K562 (cell line): ENCODE results near the gene SH3BGR.

Experiments used
- ARHGAP35 ChIP-seq: fragments of 450-650 bp; IDR thresholded peaks from 2 replicates; pipeline ENCODE4 v1.6.1; 2018; ENCODE audit not compliant: partially characterized antibody
- BCLAF1 ChIP-seq, 2 experiments: fragments of 450-650 bp in 1 of 2; IDR thresholded peaks; 2 replicates each; pipeline ENCODE4 v1.6.1; 2011 to 2017; ENCODE audit warnings: low read depth in 2 of 2, antibody characterized with exemption in 1 of 2, borderline replicate concordance in 1 of 2, low read length in 1 of 2, mild to moderate bottlenecking in 1 of 2, mixed read lengths in 1 of 2; ENCODE audit not compliant: control insufficient read depth in 1 of 2
- BRCA1 ChIP-seq, 2 experiments: fragments of 450-650 bp in 1 of 2; sonication (generic) in 1 of 2; formaldehyde crosslinking in 1 of 2; IDR thresholded peaks; 2 replicates each; pipeline versions ENCODE4 v1.5.0 to v1.6.1; 2017 to 2020; ENCODE audit warnings: mild to moderate bottlenecking in 1 of 2, missing genetic modification reagents in 1 of 2
- CTCF ChIP-seq, 3 experiments: IDR thresholded peaks in 2 of 3; conservative IDR thresholded peaks in 1 of 3; 2 replicates each; pipeline ENCODE4 v1.5.1; 2011 to 2012; ENCODE audit warnings: low read length in 3 of 3, mild to moderate bottlenecking in 3 of 3, control low read depth in 2 of 3, improper control_type of control experiment in 1 of 3, inconsistent platforms in 1 of 3, low read depth in 1 of 3, mixed read lengths in 1 of 3, moderate library complexity in 1 of 3; ENCODE audit not compliant: insufficient read depth in 2 of 3
- DACH1 ChIP-seq: fragments of 450-650 bp; IDR thresholded peaks from 2 replicates; pipeline ENCODE4 v1.6.1; 2018; ENCODE audit not compliant: partially characterized antibody
- JUND ChIP-seq, 2 experiments: IDR thresholded peaks; 2 replicates in 1 of 2; 3 replicates in 1 of 2; pipeline ENCODE4 v1.6.1; 2011; ENCODE audit warnings: borderline replicate concordance in 2 of 2, low read depth in 2 of 2, low read length in 2 of 2, improper control_type of control experiment in 1 of 2, missing biosample characterization in 1 of 2, missing genetic modification characterization in 1 of 2, missing genetic modification reagents in 1 of 2
- NFE2L1 ChIP-seq: fragments of 450-650 bp; IDR thresholded peaks from 2 replicates; pipeline ENCODE4 v1.6.1; 2016; ENCODE audit warnings: missing genetic modification characterization, low read depth, mild to moderate bottlenecking, missing compliant biosample characterization, moderate library complexity, borderline replicate concordance
- NFYB ChIP-seq: IDR thresholded peaks from 2 replicates; pipeline ENCODE4 v1.6.1; 2011; ENCODE audit warnings: mild to moderate bottlenecking, moderate library complexity; ENCODE audit not compliant: insufficient read length; ENCODE audit errors: extremely low read depth
- POLR2A ChIP-seq: fragments of 450-650 bp; conservative IDR thresholded peaks from 2 replicates; pipeline ENCODE4 v1.6.1; 2016
- ZSCAN29 ChIP-seq: fragments of 450-650 bp; IDR thresholded peaks from 2 replicates; pipeline ENCODE4 v1.6.1; 2017
- ZZZ3 ChIP-seq: fragments of 450-650 bp; IDR thresholded peaks from 2 replicates; pipeline ENCODE4 v1.6.1; 2016; ENCODE audit warnings: antibody characterized with exemption, mild to moderate bottlenecking, moderate library complexity

DNA sequence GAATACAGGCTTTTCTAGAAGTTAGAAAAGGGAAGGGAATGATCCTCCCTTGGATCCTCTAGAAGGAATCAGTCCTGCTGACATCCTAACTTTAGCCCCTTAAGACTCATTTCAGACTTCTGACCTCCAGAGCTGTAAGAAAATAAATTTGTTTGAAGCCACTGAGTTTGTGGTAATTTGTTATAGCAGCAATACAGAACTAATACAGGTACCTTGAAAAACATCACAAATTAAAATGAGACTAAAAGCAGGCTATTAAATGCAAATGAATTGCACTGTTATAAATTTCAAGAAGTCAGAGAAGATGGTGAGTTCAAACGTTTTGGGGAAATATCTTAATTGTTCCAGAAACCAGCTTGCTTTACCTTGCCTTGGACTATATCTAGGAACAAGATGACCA is 12.5 kb upstream of the SH3BGR start:
- TF ChIP-seq BCLAF1 (IDR thresholded peaks at IDR 0.05; ENCODE audit: borderline replicate concordance in 1 of 2, control insufficient read depth in 1 of 2, low read depth in 2 of 2, low read length in 1 of 2) (no peak), ARHGAP35 (no peak), NFYB (no peak), POLR2A (no peak), CTCF (IDR thresholded peaks at IDR 0.05 in 2 of 3, conservative IDR thresholded peaks at IDR 0.05 in 1 of 3; ENCODE audit: insufficient read depth in 2 of 3, low read depth in 1 of 3, low read length in 3 of 3) (no peak), ZSCAN29 (no peak), DACH1 (no peak), NFE2L1 (no peak), JUND (IDR thresholded peaks at IDR 0.05; ENCODE audit: borderline replicate concordance, low read depth, low read length) (no peak), JUND (tag; IDR thresholded peaks at IDR 0.05; ENCODE audit: borderline replicate concordance, low read depth, low read length) (no peak), BRCA1 (IDR thresholded peaks at IDR 0.05) (no peak), BRCA1 (CRISPR knock-in tag; IDR thresholded peaks at IDR 0.05) (no peak), ZZZ3 (no peak)
